GM18873 (cell line): ENCODE measurements around the gene ALDH7A1.
"Not testable (repeated sequence)": the region's sequence is repeated elsewhere in the genome, so short reads cannot be mapped to it uniquely, and the experiment has no call there.

Experiments used
- ATAC-seq: cut with Tn5 transposase; IDR thresholded peaks from one replicate; pipeline ENCODE4 v1.9.1; 2021; ENCODE audit warnings: mild to moderate bottlenecking, moderate library complexity, moderate number of reproducible peaks; ENCODE audit not compliant: unreplicated experiment, low FRiP score

The ALDH7A1 gene

GRCh38 chr5:126536874-126537273, 58.1 kb downstream of the ALDH7A1 start:
- ATAC-seq: no peak

DNA sequence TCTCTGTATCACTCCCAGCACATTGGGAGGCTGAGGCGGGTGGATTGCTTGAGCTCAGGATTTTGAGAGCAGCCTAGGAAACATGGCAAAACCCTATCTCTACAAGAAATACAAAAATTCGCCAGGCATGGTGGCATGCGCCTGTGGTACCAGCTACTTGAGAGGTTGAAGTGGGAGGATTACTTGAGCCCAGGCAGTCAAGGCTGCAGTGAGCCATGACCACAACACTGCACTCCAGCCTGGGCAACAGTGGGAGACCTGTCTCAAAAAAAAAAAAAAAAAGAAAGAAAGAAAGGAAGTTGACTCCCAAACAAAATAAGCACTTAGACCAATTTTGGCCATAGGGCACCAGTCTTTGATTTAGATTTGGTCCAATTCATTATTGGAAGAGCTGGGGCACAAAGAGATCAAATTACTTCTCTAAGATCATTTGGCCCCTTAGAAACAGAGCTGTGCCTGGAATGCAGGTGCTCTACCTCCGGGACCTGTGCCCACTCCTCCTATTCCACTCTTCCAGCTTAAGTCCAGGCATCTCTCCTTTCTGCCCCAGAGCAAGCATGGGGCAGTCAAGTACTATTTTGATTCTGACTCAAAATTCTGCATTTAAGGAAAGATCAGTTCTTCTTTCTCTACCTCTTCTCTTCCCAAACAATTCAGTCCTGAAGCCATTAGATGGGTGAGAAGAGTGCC, 59.0 kb downstream of the ALDH7A1 start:
- ATAC-seq: no peak

- no peak for ATAC-seq
Observed at GRCh38 chr5:126534553-126534952, 60.5 kb downstream of the ALDH7A1 start.

DNA sequence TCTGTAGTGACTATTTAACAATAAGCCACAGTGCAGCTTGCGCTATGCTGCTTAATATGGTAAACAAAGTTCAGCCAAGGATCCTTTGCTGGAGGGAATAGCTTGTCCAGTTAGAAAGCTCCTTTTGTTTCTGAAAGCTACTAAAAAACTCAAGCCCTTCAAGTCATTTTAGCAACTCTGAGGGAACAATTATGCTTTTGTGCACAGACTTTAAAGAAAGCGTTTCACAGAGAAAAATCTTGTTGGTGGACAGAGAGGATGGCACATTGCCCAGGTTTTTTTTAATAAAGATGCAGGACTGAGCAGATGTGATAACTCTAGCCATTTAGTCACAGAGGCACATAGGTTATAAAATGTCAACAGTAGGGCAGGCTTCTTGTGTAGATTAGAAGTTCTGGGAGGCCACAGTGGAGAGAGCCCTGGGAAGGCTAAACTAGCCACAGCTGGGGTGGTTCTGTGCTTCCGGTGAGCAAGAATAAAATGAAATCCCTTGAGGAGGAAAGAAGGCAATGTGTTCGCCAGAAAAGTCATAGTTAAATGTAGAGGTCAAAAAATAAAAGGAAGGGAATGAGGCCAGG, 63.4 kb downstream of the ALDH7A1 start:
- ATAC-seq: no peak

DNA sequence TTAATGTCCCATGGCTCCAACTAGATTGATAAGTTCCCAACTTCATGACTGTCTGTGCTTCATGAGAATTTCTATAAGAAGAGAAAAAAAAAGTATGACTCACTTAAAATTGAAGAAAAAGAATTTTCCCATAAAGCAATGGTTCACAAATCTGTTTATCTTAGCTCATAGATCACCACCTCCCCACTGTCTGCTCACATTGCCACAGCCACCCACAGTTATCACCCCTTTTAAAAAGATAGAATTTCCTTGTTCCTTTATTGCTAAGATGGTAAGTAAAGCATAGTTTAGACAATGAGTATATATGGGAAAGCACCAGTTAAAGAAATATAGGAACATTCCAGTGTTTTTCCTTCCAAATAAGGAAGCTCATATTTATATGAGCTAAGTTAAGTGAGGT, 67.1 kb downstream of the ALDH7A1 start:
- ATAC-seq: no peak

- ATAC-seq: no peak
Observed at GRCh38 chr5:126527158-126527557, 67.9 kb downstream of the ALDH7A1 start.

DNA sequence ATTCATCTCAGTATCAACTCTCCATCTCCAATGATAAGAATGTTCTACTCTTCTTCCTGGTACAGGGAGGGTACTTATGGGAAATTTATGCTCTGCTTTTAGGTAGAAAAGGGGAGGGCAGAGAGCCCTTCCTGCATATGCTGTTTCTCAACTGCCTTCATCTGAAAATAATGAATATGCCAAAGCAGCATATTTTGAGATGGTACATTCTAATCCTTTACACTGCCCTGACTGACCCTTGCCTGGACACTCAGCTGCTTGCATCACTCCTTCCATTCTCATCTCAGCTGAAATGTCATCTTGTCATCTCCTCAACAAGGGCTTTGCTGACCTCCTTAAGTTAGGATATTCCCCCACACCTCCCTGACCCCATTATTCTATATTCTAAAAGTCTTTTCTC, 68.5 kb downstream of the ALDH7A1 start:
- ATAC-seq: no peak

DNA sequence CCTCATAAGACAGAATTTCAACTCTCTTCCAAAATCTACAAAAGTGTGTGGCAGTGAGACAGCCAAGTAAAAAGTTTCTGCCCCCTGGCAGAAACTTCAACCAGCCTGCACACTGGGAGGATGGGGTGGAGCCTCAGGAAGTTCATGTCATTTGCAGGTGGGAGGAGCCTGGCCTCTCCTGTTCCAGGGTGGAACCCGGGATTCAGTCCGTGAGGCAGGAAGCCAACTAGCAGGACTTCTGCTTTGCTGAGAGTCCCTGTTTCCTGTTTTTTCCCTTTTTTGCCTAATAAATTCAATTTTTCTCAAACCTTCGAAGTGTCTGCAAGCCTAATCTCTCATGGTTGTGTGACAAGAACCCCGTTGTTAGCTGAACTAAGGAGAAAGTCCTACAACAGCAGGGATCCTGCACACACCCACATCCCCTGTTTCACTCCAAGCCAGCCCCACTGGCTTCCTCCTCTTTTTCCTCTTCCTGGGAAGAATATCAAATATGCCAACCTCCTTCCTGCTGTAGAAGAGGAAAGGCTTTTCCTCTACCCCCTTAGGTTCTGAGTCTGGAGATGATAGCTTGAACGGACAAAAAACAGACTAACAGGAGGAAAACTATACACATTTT, 69.3 kb downstream of the ALDH7A1 start:
- ATAC-seq: no peak

DNA sequence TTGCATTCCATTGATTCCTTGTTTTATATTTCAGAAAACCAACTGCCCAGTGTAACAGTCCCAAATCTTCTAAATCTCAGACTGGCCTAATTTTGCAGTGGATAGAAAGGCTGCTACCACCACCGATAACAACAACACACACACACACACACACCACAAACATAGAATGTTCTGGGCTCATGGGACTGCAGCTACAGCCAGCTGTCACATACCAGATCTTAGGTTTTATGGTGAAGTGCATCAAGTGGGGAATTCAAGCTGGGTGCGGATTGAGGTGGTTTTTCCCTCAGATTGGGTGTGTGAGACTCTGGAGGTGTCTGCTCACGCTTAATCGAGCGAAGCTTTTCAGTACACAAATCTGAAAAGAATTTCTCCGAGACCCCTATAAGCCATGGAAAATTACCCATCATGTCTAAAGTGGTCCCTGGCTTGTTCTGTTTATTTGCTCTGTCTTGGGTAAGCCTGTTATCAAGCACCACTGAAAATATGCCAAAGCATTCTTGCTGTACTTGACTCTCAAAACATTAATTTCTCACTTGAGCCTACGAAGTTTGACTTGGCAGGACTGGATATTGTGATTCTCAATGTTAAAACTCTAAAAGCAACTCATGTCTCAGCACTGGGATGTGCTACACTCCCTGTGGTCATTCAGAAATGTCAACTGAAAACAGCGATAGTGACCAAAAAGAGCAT, 71.1 kb downstream of the ALDH7A1 start:
- ATAC-seq: no peak

- ATAC-seq: no peak
Observed at GRCh38 chr5:126521130-126521529, 73.9 kb downstream of the ALDH7A1 start.

GRCh38 chr5:126520593-126520953, 74.4 kb downstream of the ALDH7A1 start:
- no peak for ATAC-seq

DNA sequence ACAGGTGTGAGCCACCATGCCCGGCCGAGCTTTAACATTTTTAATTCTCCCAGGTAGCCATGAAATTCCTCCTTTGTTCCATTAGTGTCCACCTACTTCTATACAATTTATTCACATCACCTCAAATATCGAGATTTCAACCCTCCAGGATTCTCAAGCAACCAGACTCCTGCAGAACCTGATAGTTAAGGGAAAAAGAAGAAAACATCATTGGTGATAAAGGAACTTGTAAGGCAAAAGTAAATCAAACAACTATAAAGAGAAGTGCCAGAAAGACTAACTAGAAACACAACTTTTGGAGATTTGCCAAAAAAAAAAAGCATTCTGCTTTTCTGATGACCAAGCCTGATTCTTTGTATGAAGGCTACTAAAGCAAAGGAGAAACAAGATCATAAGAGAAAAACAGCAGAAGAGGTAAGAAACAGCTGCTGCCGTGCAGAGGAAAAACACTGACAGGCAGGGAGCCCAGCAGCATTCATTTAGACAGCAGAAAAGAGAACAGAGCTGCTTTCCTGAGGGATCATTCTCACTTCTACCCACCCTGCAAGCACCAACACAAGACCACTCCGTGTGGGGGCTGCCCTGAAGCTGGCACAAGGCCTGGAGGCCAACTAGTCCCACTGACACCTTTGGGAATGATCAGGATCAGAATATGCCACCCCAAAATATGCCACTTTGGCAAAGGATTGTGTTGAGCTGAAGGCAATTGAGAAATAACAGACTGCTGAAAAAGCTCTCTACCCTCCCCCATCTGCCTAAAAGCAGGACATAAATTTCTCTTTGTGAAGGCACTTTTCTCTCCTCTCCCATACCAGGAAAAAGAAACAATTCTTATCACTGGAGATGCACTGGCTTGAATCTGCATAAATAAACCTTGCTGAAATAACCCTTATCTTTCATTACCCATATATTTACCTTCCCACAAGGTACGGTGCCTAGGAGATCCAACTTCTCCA, 75.1 kb downstream of the ALDH7A1 start:
- ATAC-seq: no peak

- ATAC-seq: not testable (repeated sequence)
Observed at GRCh38 chr5:126519223-126519622, 75.8 kb downstream of the ALDH7A1 start.

- ATAC-seq: no peak
Observed at GRCh38 chr5:126516852-126517251, 78.2 kb downstream of the ALDH7A1 start.

DNA sequence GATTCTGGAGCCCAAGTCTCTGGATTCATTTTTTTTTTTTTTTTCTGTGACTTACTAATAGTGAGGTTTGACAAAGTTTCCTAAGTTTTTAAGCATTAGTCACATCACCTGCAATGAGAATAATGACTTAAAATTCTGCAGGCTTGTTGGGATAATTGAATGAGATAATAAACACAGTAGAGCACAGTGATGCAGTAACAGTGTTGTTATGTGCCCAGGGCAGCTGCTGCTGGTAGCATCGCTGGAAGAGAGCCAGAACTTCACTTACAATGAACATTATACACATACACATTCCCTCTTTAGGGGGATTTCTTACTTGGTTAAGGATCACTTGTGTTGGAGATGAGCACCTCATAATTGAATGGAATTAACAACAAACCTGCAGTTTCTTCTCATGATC, 78.9 kb downstream of the ALDH7A1 start:
- no peak for ATAC-seq

DNA sequence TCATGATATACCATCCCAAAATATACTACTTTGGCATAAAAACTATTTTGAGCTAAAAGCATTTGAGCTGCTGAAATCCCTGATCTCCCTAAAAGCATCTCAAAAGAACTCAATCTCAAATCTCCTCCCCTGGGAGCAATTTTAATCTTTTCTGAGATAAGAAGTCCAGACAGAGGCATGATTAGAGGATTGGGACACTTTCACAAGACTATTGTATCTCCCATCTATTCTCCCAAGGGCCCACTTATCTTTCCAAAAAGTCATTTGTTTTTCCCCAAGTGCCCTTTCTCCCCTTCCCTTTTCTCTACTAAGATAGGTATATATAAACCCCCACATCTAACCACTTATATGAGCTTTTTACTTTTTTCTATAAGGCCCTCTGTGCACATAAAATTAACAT, 79.7 kb downstream of the ALDH7A1 start:
- ATAC-seq: no peak

DNA sequence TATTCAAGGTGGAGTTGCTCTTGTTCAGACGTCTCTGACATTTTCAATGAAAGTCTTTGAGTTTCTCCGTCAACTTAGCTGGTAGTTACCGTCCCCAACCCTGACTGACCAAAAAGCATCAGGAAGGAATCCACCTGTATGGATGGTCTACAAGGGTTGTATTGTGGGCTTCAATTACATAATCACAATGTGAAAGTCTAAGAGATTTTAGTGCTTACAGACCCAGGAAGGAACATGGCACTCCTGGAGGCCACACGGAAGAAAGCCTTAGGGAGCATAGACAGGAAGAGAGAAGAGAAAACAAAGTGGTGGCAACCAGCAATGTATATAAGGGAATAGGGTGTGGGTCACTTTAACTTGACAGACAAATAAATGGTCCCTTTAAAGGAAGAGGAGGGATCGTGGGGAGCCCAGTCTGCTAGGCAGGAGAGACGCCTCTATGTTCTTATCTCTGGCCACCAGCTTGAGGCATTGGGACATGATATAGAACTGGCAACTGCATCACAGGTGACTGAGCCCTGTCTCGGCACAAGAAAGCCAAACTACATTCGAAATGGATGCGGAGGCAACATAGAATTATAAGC, 80.4 kb downstream of the ALDH7A1 start:
- no peak for ATAC-seq

- ATAC-seq: no peak
Observed at GRCh38 chr5:126514131-126514557, 80.9 kb downstream of the ALDH7A1 start.

DNA sequence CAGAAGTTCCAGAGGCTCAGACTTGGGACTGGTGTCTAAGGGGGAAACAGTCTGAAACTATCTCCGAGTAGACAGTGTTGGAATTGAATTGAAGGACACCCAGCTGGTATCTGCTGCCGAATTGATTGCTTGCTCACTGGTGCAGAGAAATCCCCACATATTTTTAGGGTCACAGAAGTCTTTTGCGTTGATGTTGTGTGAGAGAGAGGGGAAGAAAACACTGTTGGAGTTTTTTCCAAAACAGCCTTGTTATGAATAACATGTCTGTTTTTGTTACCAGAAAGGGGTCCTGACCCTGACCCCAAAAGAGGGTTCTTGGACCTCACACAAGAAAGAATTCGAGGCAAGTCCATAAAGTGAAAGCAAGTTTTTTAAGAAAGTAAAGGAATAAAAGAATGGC, 81.3 kb downstream of the ALDH7A1 start:
- ATAC-seq: no peak

DNA sequence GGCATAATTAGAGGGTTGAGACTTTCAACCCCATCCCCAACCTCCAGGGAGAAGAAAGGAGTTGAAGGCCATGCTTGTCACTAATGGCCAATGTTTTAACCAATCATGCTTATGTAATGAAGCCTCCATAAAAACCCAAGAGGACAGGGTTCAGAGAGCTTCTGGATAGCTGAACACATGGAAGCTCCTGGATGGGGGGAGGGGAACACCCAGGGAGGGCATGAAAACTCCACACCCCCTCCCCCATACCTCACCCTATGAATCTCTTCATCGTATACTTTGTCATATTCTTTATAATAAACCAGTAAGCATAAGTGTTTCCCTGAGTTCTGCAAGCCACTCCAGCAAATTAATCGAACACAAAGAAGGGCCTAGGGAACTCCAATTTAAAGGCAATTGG, 81.7 kb downstream of the ALDH7A1 start:
- ATAC-seq: no peak
